GM19452 (cell line): Measurements from ENCODE around the gene MAP1LC3A.

Source experiments
- ATAC-seq: cut with Tn5 transposase; IDR thresholded peaks from one replicate; pipeline ENCODE4 v1.9.1; 2021; ENCODE audit not compliant: unreplicated experiment

MAP1LC3A gene

GRCh38 chr20:34574861-34575260, 16.3 kb downstream of the MAP1LC3A start:
- ATAC-seq = no peak

GRCh38 chr20:34575271-34575670, 16.8 kb downstream of the MAP1LC3A start:
- no peak for ATAC-seq

- no peak for ATAC-seq
Observed at GRCh38 chr20:34575756-34576155, 17.2 kb downstream of the MAP1LC3A start.

- no peak for ATAC-seq
Observed at GRCh38 chr20:34577061-34577460, 18.5 kb downstream of the MAP1LC3A start.

GRCh38 chr20:34578025-34578424, 19.5 kb downstream of the MAP1LC3A start:
- no peak for ATAC-seq

- ATAC-seq = no peak
Observed at GRCh38 chr20:34578521-34578920, 20.0 kb downstream of the MAP1LC3A start.

- ATAC-seq = no peak
Observed at GRCh38 chr20:34579191-34579978, 20.9 kb downstream of the MAP1LC3A start.

GRCh38 chr20:34579979-34580940, 21.7 kb downstream of the MAP1LC3A start:
- ATAC-seq = peak; percentile 60

- ATAC-seq = no peak
Observed at GRCh38 chr20:34581341-34582184, 23.0 kb downstream of the MAP1LC3A start.

- ATAC-seq = no peak
Observed at GRCh38 chr20:34582221-34582620, 23.7 kb downstream of the MAP1LC3A start.

- ATAC-seq = no peak
Observed at GRCh38 chr20:34582911-34583310, 24.4 kb downstream of the MAP1LC3A start.

- ATAC-seq = no peak
Observed at GRCh38 chr20:34583544-34583943, 25.0 kb downstream of the MAP1LC3A start.

- no peak for ATAC-seq
Observed at GRCh38 chr20:34585019-34585418, 26.5 kb downstream of the MAP1LC3A start.

- no peak for ATAC-seq
Observed at GRCh38 chr20:34586488-34587163, 28.1 kb downstream of the MAP1LC3A start.

GRCh38 chr20:34595377-34596184, 37.1 kb downstream of the MAP1LC3A start:
- no peak for ATAC-seq

GRCh38 chr20:34600892-34601653, 42.6 kb downstream of the MAP1LC3A start:
- ATAC-seq = no peak

GRCh38 chr20:34604980-34605788, 46.7 kb downstream of the MAP1LC3A start:
- ATAC-seq = no peak

GRCh38 chr20:34607066-34607465, 48.5 kb downstream of the MAP1LC3A start:
- no peak for ATAC-seq
